Fibroblast of skin of left biceps (primary cell): ENCODE results near the gene RAD17.
"Not testable (repeated sequence)": the region's sequence is repeated elsewhere in the genome, so short reads cannot be mapped to it uniquely, and the experiment has no call there.

Source experiments
- DNase-seq, 2 experiments: peaks; one replicate each; pipeline ENCODE4 v3.0.0-alpha.2; 2013; ENCODE audit warnings: low read depth in 2 of 2

RAD17 gene

GRCh38 chr5:69369340-69370121 lies at the start of gene RAD17, which contains the start of the genes AK6 and TAF9:
RAD17 (plus strand) TSS chr5:69369818; CDS start chr5:69372209, 2,391 bp downstream.
AK6 (minus strand) TSS chr5:69369520; CDS start chr5:69369490, 30 bp downstream.
TAF9 (minus strand) TSS chr5:69369520; CDS start chr5:69365737, 3,783 bp downstream.
- DNase-seq = peak; percentile 75 to 76

DNA sequence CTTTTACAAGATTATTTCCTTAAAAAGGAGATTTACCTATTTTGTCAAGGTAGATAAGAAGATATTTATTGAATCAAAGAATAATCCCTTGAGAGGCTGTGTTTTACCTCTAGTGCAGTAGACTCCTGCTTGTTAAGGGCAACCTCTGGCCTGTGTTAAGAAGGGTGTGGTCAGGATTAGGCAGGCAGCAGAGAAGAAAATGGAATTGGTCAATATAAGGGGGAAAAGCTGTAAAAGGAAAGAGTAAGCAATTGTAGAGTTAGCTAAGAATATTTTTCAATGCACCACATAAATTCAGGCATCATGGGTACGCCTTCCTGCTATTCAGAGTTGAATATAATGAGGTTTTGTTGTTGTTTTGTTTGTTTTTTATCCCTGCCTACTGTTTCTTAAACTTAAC lies 43.3 kb upstream of the RAD17 start:
- no peak for DNase-seq

- DNase-seq = no peak
Observed at GRCh38 chr5:69329905-69330489, 39.6 kb upstream of the RAD17 start.

DNA sequence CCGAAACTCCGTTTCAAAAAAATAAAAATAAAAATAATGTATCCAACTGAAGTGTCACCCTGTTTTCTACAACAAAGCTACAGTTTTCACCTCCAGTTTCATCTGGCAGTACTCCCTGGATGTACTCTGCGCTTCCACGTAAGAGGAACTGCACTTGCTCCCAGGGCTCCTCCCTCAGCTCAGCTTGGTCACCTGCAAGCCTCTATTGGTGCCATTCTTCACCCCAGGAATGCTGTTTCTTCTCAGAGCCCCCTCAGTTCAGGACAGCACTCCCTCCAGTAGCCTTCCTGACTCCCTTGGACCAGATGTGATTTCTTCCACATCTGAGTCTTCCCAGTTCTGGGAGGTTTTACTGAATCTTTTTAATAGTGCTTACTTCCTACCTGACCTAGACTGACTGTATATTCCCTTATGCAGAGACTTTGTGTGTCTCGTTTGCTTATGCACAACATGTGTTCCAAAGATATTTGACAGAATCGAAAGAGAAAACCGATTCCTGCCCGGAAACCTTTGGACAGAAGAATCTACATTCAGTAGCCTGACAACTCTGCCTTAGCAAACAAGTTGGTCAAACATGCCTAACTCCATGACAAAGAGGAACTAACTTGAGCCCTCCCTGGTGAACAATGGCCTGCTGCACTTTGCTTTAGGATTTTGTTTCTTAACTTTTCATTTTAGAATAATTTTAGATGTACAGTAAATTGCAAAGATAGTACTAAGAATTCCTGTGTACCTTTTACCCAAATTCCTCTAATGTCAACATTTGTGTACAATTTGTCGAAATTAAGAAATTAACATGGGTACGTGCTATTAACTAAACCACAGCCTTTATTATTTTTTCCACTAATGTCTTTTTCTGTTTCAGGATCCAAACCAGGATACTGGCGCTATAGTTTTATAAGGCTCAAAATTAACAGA lies 37.8 kb upstream of the RAD17 start:
- no peak for DNase-seq

GRCh38 chr5:69333668-69334315 lies 35.8 kb upstream of the RAD17 start:
- DNase-seq = not testable (repeated sequence)

GRCh38 chr5:69334793-69335268 lies 34.8 kb upstream of the RAD17 start:
- peak; percentile 30 to 31 for DNase-seq

DNA sequence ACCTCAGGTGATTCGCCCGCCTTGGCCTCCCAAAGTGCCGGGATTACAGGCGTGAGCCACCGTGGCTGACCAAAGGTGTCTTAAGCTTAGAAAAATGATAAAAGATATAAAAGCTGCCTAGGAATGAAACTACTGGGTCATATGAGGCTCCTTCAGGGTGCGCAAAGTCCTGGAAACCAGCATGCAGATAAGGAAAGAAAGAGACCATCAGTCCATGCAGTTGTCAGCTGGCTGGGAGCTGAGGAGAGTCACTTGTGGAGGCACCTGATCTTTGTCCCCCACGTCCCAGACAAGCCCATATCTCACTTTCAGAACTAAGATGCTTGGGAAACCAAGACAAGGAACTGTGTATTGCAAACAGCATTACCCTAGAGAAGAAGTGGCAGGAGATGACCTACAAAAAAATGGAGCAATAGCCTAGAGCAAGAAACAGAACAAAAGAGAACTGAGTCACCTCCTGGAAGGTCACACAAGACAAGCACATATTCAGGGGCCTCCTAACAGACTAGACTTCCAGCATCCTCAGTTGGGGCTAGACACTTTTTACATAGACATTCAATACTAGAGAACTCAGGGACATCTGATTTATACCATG lies 34.2 kb upstream of the RAD17 start:
- DNase-seq = no peak

DNA sequence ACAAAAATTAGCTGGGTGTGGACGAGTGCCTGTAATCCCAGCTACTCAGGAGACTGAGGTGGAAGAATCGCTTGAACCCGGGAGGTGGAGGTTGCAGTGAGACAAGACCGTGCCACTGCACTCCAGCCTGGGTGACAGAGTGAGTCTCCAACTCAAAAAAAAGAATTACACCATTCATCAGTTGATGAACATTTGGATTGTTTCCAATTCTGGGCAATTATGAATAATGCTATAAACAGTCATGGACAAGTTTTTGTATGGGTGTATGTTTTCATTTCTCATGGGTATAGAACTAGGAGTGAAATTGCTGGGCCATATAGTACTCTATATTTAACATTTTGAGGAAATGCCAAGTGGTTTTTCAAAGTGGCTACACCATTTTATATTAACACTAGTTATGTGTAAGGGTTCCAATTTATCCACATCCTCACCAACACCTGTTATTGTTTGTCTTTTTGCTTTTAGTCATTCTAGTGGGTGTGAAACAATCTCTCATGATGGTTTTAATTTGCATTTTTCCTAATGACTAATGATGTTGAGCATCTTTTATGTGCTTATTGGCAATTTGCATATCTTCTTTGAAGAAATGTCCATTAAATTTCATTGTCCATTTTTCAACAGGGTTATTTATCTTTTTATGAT lies 28.0 kb upstream of the RAD17 start:
- no peak for DNase-seq

- no peak for DNase-seq
Observed at GRCh38 chr5:69343083-69343482, 26.5 kb upstream of the RAD17 start.

DNA sequence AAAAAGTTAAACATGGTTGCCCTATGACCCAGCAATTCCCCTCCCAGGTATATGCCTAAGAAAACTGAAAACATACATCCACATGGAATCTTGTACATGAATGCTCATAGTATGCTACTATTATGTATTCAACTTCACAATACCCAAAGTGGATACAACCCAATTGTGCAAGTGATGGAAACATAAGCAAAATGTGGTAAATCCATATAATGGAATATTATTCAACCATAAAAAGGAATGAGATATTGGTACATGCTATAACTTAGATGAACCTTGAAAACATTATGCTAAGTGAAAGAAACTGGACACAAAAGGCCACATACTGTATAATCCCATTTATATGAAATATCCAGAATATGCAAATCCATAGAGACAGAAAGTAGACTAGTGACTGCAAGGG lies 19.0 kb upstream of the RAD17 start:
- no peak for DNase-seq

- no peak for DNase-seq
Observed at GRCh38 chr5:69359699-69360098, 9.9 kb upstream of the RAD17 start.

DNA sequence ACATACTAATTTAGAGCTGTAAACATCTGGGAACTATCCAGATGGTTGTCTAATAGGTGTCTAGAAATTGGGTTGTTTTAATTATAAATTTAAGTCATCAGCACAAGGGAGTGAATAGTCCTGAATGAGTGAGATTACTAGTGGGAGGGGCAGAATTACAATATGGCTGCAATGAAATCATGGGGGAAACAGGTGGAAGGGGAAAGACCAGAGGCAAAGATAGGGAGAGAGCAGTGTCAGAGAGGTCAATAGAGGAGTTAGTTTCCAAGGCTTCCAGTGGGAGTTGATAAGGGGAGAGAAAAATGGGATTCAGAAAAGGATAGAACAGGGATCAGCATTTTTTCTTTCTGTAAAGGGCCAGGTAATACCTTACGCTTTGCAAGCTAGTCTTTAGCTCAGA lies 9.2 kb upstream of the RAD17 start:
- no peak for DNase-seq

- no peak for DNase-seq
Observed at GRCh38 chr5:69364414-69364813, 5.2 kb upstream of the RAD17 start.

- no peak for DNase-seq
Observed at GRCh38 chr5:69364850-69365249, 4.8 kb upstream of the RAD17 start.

DNA sequence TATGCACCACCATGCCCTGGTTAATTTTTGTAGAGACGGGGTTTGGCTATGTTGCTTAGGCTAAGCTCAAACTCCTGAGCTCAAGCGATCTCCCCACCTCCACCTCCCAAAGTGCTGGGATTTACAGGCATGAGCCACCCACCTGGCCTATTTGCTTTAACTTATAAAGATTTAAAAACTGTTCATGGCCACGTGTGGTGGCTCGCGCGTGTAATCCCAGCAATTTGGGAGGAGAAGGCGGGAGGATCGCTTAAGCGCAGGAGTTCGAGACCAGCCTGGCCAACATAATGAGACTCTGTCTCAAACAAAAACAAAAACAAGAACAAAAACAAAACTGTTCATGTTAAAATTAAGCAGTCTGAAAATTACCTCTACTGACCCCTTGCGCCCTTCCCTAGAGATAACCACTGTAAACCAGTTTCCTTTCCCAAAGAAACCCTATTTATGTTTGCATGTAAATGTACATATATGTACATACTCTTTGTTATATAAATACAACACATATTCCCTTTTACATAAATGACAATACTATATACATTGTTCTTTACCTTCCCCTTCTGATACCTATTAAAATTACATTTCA lies 1.8 kb upstream of the RAD17 start:
- DNase-seq = no peak

GRCh38 chr5:69368458-69369339 lies 919 bp upstream of the RAD17 start:
- peak; percentile 2 to 13 for DNase-seq

GRCh38 chr5:69370335-69370734 lies 717 bp downstream of the RAD17 start:
- DNase-seq = not testable (repeated sequence)

DNA sequence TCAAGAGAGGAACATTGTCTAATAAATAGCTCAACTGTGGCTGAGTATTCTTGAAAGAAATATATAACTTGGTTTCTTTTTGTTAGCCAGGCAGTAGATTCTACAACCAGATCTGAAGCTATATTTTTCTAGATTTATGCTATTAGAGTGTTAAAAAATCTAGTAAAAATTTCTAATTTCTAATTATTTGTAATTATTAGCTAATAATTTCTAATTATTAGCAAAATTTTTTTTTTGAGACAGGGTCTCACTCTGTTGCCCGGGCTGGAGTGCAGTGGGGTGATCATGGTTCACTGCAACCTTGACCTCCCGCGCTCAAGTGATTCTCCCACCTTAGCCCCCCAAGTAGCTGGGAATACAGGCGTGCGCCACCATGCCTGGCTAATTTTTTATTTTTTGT lies 2.8 kb downstream of the RAD17 start:
- DNase-seq = no peak

DNA sequence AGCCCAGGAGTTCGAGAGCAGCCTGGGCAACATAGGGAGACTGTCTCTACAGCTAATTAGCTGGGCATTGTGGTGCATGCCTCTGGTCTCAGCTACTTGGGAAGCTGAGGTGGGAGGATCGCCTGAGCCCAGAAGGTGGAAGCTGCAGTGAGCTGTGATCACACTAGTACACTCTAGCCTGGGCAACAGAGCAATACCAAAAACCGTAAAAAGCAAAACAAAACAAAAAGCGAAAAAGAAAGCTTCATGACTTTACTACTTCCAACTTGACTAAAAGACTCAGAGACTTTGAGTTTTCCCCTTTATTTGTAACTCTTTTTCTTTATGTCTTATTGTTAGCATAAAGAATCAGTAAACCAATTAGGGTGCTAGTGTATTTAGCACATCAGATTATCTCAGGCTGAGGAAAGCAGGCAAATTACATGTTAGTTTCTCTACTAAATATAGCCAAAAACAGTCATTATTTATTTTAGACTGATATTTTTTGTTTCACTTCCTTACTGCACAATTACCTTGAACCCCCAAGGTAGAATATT lies 5.4 kb downstream of the RAD17 start:
- no peak for DNase-seq
